Heart left ventricle (tissue), 13 donors: ENCODE results near the gene PRPSAP2.

ENCODE experiments used
- CTCF ChIP-seq, 12 donors: fragments of 200-600 bp; sonication (generic) in 4 of 12; IDR thresholded peaks; one replicate each; pipeline versions ENCODE4 v1.5.0 to v1.8.0; 2018 to 2022; ENCODE audit warnings: antibody characterized with exemption in 12 of 12, mild to moderate bottlenecking in 5 of 12
- POLR2A ChIP-seq, 2 donors: fragments of 450-650 bp; IDR thresholded peaks; one replicate each; pipeline ENCODE4 v1.6.1; 2017; ENCODE audit warnings: antibody characterized with exemption in 2 of 2, mild to moderate bottlenecking in 2 of 2, moderate library complexity in 2 of 2
- donor health status: ischemic (EF 13 %, LVEDD 7.1; RV severe dilation, severe dysfunction).
- donor health status: DM: no; HTN: yes; CAD: no.
- donor health status: DM: no; HTN: no; CAD: no.
- donor health status: ischemic (EF 25% LVEDD 6.9; RV normal size, moderate dysfunction).
- donor health status: ischemic (EF 25% LVEDD 5.7; RV mildly dilated, moderate dysfunction).
- donor health status: ischemic (EF 35%, LVEDD 5.7; RV mildly dilated, moderate dysfunction).
- donor health status: nonischemic (EF 11% LVEDD 7.7; RV severe dilation, severe dysfunction).
- donor health status: DM: yes; HTN: yes; CAD: no.
- donor health status: PGD.
- donor health status: ischemic (EF 29% LVEDD 5.4; RV normal size, mild dysfunction).
- donor health status: nonischemic (EF 23%, LVEDD 6.1; RV moderate dilation, normal function).

GRCh38 chr17:18877104-18877645 lies 19.2 kb downstream of the PRPSAP2 start:
- TF ChIP-seq CTCF (IDR thresholded peaks at IDR 0.05) (no peak), POLR2A (IDR thresholded peaks at IDR 0.05) (no peak)
